DMS153 (cell line): ENCODE data around the gene IRX4.
"Not testable (repeated sequence)": the region's sequence is repeated elsewhere in the genome, so short reads cannot be mapped to it uniquely, and the experiment has no call there.

ENCODE experiments used
- DNase-seq: peaks from one replicate; lab custom pipeline; 2025; lab: John Stamatoyannopoulos, UW

IRX4 gene

DNA sequence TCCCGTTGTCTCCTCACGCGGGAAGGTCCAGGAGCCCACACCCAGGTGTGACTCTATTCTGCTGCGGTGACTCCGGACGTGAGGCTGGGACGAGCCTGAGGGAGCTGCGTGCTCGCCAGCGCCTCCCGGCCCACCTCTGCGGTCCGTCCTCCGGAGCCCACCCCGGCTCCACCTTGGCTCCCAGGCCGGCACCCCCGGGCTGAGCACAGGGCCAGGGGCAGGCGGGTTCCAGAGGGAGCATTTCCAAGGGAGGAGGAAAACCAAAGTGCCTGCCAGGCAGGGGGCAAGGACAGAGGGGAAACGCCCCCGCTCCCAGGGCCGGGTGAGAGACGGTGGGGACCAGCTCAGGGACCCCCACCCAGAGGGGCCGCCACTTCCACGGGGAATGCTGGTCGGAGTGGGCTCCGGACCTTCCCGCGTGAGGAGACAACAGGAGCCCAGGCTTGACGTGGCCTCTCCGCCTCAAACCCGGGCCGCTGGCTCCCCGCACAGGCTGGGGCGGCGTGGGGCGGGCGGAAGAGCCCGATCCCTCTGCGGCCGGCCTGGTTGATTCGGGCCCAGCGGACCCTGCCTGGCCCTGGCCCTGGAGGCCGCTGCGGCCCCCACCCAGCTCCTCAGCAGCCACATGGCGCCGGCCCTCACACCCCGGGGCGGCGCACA lies 26.0 kb downstream of the IRX4 start:
- no peak for DNase-seq

GRCh38 chr5:1855596-1855995 lies 27.1 kb downstream of the IRX4 start:
- DNase-seq: no peak

- no peak for DNase-seq
These were observed 27.6 kb downstream of the IRX4 start for GRCh38 chr5:1855075-1855474.

GRCh38 chr5:1853531-1853930 lies 29.2 kb downstream of the IRX4 start:
- DNase-seq: no peak

DNA sequence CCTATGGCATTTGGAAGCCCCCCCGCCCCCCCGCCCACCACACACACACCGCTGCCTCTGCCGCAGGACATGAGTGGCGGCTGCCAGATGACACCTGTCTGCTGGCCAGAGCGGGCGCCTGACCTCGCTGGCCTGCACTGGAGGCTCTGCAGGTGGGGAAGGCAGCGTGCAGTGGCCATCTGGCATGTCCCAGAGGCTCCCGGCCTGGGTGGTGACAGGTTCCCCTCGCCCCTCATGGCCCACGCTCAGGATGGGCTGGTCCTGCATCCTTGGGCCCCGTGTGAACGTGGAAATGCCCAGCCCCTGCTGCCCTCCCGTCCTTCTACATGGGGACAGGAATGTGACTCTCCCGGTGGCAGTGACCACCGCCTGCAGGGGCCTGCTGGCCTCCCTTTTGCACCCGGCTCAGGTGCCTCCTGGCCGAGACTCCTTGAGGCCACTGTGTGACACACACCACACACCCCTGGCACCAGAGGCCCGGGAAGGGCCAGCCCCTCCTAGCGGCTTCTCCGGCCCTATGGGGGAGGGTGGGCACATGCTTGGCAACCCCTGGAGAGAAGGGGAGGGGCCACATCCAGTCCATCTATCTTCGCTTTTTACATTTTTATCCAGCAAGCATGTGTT lies 30.3 kb downstream of the IRX4 start:
- DNase-seq: no peak

DNA sequence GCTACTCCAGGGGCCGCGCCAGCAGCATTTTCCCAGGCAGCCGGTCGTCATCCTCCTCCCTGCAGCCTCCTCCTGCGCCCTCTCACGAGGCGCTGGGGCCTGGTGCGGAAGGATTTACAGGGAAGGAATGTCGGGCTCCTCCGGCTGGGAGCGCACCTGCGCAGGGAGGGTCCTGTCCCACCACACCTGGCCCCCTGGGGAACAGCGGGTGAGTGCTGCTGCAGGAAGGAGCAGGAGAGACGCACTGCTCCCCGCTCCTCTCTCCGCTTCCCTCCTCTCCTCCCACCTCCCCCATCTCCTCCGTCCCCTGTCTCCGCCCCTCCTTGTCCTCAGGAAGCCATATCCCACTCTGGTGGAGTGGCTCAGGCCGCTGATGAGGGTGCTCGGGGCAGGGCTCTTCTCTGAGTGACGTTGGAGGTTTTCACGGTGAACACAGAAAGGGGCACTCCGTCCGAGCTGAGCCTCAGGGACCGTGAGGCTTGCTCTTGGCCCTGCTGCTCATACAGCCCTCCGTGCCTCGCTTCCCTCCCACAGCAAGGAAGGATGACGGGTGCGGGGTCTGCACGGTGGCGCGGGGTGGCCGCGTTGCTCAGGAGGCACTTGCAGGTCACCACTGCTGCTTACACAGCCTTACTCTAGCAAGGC lies 31.3 kb downstream of the IRX4 start:
- no peak for DNase-seq

- no peak for DNase-seq
These were observed 32.2 kb downstream of the IRX4 start for GRCh38 chr5:1850324-1851154.

DNA sequence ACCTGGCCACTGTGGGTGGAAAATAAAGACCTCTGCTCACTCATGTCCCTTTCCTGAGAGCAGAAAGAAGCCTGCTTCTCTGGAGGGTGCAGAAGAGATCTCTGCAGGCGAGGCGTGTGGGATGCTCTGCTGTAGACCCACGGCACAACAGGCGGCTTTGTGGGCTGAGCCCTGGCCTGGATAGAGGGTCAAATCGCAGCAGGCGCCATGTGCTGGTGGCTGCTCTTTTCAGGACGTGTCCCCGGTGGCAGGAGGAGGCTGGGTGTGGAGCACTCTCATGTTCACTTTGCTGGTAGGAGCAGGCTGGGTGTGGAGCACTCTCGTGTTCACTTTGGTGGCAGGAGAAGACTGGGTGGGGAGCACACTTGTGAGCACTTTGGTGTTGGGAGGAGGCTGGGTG lies 35.1 kb downstream of the IRX4 start:
- DNase-seq: no peak

- DNase-seq: no peak
These were observed 35.7 kb downstream of the IRX4 start for GRCh38 chr5:1847056-1847455.

GRCh38 chr5:1846583-1846982 lies 36.1 kb downstream of the IRX4 start:
- no peak for DNase-seq

DNA sequence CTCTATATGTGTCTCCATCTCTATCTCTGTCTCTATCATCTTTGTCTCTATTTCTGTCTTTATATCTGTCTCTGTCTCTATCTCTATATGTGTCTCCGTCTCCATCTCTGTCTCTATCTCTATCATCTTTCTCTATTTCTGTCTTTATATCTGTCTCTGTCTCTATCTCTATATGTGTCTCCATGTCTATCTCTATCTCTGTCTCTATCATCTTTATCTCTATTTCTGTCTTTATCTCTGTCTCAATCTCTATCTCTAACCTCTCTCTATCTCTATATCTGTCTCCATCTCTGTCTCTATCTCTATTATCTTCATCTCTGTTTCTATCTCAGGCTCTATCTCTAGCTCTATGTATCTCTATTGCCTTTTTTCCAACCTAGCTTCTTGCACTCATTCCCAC lies 37.0 kb downstream of the IRX4 start:
- DNase-seq: no peak

DNA sequence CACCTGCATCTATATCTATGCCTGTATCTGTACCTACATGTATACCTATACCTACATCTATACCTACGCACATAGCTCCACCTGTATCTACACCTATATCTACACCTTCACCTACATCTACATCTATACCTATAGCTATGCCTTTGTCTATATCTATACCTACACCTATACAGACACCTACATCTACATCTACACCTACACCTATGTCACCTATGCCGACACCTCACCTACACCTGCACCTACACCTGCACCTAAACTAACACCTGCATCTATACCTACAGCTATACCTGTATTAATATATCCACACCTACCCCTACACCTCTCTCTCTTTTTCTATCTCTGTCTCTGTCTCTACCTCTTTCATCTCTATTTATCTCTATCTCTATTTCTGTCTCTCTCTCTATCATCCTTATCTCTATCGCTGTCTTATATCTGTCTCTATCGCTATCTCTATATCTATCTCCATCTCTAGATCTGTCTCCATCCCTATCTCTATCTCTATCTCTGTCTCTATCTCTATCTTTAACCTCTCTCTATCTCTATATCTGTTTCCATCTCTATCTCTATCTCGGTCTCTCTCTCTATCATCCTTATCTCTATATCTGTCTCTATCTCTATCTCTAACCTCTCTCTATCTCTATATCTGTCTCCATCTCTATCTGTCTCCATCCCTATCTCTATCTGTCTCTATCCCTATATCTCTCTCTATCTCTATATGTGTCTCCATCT lies 37.9 kb downstream of the IRX4 start:
- DNase-seq: no peak

DNA sequence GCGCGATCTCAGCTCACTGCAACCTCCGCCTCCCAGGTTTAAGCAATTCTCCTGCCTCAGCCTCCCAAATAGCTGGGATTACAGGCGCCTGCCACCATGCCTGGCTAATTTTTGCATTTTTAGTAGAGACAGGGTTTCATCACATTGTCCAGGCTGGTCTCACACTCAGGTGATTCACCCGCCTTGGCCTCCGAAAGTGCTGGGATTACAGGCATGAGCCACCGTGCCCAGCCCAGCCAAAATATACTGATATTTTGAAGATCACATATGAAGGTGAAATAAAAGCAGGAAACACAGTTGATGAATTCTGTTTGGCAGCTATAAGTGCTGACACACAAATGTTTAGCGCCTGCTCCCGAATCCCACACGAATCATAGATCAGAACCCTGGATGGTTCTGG lies 39.0 kb downstream of the IRX4 start:
- not testable (repeated sequence) for DNase-seq

GRCh38 chr5:1842004-1842819 lies 40.5 kb downstream of the IRX4 start:
- DNase-seq: no peak

GRCh38 chr5:1840741-1841521 lies 41.8 kb downstream of the IRX4 start:
- DNase-seq: no peak

GRCh38 chr5:1840071-1840547 lies 42.6 kb downstream of the IRX4 start:
- no peak for DNase-seq

- no peak for DNase-seq
These were observed 44.7 kb downstream of the IRX4 start for GRCh38 chr5:1838013-1838412.

GRCh38 chr5:1836891-1837880 lies 45.5 kb downstream of the IRX4 start:
- no peak for DNase-seq
